SJSA1 (cell line): ENCODE measurements around the gene EFNA2. TPM values are rescaled to one million over a fixed set of nuclear protein-coding genes. Genes with fewer than 3 reads are reported as not detected.

ENCODE experiments used
- DNase-seq, 2 experiments: peaks; one replicate each; pipeline ENCODE4 v3.0.0-alpha.2; 2015 to 2020; ENCODE audit warnings: low spot score in 2 of 2, low read depth in 1 of 2
- H3K27ac ChIP-seq: fragments of 250-450 bp; sonication (Bioruptor Pico); 2 replicates; pipeline ENCODE4 v1.5.1; 2020; ENCODE audit warnings: mild to moderate bottlenecking, moderate library complexity
- H3K27me3 ChIP-seq: fragments of 250-450 bp; sonication (Bioruptor Pico); replicated peaks from 2 replicates; pipeline ENCODE4 v1.5.1; 2020; ENCODE audit warnings: mild to moderate bottlenecking, moderate library complexity
- H3K36me3 ChIP-seq: fragments of 250-450 bp; sonication (Bioruptor Pico); 2 replicates; pipeline ENCODE4 v1.5.1; 2020; ENCODE audit warnings: mild to moderate bottlenecking
- H3K4me1 ChIP-seq: fragments of 250-450 bp; sonication (Bioruptor Pico); replicated peaks from 2 replicates; pipeline ENCODE4 v1.6.1; 2021; ENCODE audit warnings: mild to moderate bottlenecking
- H3K4me3 ChIP-seq: fragments of 250-450 bp; sonication (Bioruptor Pico); 2 replicates; pipeline ENCODE4 v1.5.1; 2020; ENCODE audit warnings: mild to moderate bottlenecking
- H3K9me3 ChIP-seq: fragments of 250-450 bp; sonication (Bioruptor Pico); replicated peaks from 2 replicates; pipeline ENCODE4 v1.5.1; 2020; ENCODE audit warnings: mild to moderate bottlenecking
- total RNA-seq: library from RNA; depleted of rRNA; stranded (reverse); fragments of >200 nt; shearing (Covaris generic); gene quantifications from 2 replicates; pipeline ENCODE4 v1.2.3, GENCODE V29; 2014

Gene EFNA2
- total RNA-seq, 1 experiment from 2014 or later, result not detected

DNA sequence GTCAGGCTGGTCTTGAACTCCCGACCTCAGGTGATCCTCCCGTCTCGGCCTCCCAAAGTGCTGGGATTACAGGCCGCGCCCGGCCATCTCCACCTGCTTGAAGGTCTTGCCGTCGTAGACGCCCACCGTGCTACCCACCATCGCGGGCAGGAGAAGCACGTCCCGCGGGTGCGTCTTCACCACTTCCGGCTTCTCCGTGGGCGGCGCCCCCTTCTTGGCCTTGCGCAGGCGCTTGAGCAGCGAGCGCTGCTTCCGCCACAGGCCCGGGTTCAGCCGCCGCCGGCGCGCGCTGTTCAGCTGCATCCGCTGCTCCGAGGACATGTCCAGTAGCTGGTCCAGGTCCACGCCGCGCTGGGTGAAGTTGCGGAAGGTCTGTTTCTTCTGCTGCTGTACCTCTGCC is 21.6 kb downstream of the EFNA2 start:
- DNase-seq, result no peak
- peaks cover 10% of the 10 kb centered on the region; the same call in 1 of the 2 replicates for H3K27me3 ChIP-seq
- no peaks in the 10 kb centered on the region for H3K4me1 ChIP-seq
- no peaks in the 10 kb centered on the region for H3K36me3 ChIP-seq
- no peak overlapping the region for H3K4me3 ChIP-seq
- no peak overlapping the region for H3K27ac ChIP-seq
- H3K9me3 ChIP-seq, result no peaks in the 10 kb centered on the region

DNA sequence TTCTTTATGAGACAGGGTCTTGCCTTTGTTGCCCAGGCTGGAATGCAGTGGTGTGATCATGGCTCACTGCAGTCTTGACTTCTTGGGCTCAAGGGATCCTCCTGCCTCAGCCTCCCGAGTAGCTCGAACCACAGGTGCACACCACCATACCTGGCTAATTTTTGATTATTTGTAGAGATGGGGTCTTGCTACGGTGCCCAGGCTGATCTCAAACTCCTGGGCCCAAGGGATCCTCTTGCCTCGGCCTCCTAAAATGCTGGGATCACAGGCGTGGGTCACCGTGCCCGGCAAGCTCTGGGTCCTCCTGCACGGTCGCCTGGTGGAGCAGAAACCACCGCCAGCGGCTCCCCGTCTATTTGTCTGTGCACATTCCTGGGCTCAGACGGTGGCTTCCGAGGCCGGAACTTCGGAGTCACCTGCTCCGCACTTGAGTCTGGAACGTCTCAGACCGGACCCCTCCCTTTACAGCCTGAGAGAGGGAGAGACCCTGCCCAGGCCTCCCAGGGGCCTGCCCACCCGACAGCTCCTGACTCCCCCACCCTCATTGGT is 22.2 kb downstream of the EFNA2 start:
- Histone ChIP-seq H3K27ac (no peak overlapping the region), H3K36me3 (no peaks in the 10 kb centered on the region), H3K4me3 (no peak overlapping the region), H3K27me3 (peaks cover 10% of the 10 kb centered on the region; the same call in 1 of the 2 replicates), H3K9me3 (no peaks in the 10 kb centered on the region), H3K4me1 (no peaks in the 10 kb centered on the region)
- no peak for DNase-seq

DNA sequence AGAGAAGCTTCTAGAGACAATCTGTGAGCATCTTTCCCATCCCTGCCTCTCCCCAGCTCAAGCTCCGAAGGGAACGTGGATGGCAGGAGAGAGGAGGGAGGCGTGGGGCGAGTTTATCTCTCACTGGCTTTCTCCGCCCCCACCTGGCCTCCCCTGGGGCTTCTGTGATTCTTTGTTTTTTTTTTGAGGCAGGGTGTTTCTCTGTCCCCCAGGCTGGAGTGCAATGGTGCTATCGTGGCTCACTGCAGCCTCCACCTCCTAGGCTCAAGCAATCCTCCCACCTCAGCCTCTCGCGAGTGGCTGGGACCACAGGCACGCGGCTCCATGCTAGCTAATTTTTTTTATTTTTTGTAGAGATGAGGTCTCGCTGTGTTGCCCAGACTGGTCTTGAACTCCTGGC is 23.0 kb downstream of the EFNA2 start:
- Histone ChIP-seq H3K36me3 (no peaks in the 10 kb centered on the region), H3K27me3 (peaks cover 10% of the 10 kb centered on the region; the same call in 1 of the 2 replicates), H3K4me1 (peaks cover 3% of the 10 kb centered on the region), H3K4me3 (no peak overlapping the region), H3K27ac (no peak overlapping the region), H3K9me3 (no peaks in the 10 kb centered on the region)
- DNase-seq, result no peak

DNA sequence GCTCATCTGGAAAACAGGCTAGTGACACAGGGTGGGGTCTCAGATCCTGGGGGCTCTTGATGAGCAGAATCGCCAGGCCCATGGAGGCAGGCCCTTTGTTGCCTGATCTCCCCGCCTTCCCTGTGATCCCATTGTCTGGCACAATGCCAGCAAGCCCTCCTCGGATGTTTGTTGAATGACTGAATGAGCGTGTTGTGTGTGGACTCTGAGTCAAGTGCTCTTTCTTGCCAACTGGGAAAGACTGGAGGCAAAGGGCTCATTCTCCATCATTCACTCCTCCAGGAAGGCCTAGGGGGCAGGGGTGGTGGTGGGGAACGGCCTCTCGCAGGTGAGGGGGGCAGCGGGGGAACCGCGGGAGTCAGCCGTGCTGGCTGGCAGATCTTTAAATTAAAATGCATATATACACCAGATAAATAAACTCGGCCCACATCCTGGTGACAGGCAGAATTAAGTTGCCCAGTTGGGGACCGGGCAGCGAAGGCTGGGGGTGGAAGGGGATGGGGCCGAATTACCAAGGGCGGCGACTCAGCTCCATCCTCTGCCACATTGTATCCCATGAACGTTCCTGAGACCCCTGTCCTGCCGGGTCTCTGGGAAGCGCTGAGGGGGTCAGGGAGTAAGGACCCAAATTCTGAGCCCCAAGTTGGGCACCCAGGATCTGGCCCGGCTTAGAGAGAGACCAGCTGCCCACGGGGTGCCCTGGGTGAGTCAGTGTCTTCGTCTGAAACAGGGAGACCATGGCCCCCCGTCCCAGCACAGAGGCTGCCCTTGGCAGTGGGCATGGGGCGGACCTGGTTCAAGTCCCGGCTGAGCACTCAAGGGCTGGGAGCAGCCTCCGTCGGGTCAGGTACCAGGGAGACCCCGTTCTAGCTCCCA is 24.5 kb downstream of the EFNA2 start:
- H3K27ac ChIP-seq, result no peak overlapping the region
- no peaks in the 10 kb centered on the region; the same call in 1 of the 2 replicates for H3K9me3 ChIP-seq
- no peaks in the 10 kb centered on the region for H3K36me3 ChIP-seq
- no peak for DNase-seq
- no peak overlapping the region for H3K4me3 ChIP-seq
- H3K27me3 ChIP-seq, result peaks cover 13% of the 10 kb centered on the region
- H3K4me1 ChIP-seq, result peaks cover 3% of the 10 kb centered on the region

DNA sequence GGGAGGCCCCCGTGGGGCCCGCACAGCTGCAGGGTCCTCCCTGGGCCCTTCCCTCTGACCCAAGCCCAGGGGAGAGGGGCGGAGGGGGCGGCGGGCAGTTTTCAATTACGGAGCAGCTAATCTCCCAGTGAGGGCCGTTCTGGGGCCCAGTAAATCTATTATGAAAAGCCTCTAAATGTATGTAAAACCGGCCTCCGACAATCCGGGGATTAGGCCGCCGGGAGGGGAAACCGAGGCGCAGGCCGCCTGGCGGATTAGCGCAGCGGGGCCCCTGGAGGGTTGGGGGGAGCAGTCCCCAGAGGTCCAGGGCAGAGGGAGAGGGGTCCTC is 25.1 kb downstream of the EFNA2 start:
- Histone ChIP-seq H3K27me3 (peaks cover 19% of the 10 kb centered on the region), H3K4me1 (peaks cover 7% of the 10 kb centered on the region), H3K9me3 (no peaks in the 10 kb centered on the region; the same call in 1 of the 2 replicates), H3K27ac (no peak overlapping the region), H3K4me3 (no peak overlapping the region), H3K36me3 (no peaks in the 10 kb centered on the region)
- no peak for DNase-seq

DNA sequence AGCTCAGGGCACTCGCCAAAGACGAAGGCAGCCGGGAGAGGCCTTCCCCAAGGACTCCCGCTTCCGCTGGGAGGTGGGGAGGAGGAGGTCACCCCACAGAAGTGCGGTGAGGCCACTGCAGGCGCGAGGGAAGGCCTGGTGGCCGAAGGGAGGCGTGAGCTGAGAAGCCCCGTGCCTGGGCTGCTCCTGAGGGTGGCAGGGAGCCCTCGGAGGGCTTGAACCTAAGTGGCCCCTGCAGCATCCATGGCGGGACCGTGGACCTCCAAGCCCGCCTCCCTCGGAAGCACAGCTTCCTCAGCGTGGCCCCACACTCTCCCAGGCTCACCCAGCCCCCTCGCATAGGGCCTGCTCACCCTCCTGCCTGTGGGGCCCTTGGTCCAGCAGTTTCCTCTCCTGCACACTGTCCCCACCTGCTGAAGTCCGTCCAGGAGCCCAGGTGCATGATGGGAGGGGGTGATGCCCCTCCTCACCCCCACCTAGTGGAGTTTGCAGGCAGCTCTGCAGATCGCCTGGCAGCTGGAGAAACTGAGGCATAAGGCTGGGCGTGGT is 25.9 kb downstream of the EFNA2 start:
- no peak for DNase-seq
- H3K36me3 ChIP-seq, result no peaks in the 10 kb centered on the region
- H3K27me3 ChIP-seq, result peaks cover 27% of the 10 kb centered on the region
- H3K4me1 ChIP-seq, result peaks cover 9% of the 10 kb centered on the region
- H3K4me3 ChIP-seq, result no peak overlapping the region
- H3K9me3 ChIP-seq, result no peaks in the 10 kb centered on the region; the same call in 1 of the 2 replicates
- H3K27ac ChIP-seq, result no peak overlapping the region

DNA sequence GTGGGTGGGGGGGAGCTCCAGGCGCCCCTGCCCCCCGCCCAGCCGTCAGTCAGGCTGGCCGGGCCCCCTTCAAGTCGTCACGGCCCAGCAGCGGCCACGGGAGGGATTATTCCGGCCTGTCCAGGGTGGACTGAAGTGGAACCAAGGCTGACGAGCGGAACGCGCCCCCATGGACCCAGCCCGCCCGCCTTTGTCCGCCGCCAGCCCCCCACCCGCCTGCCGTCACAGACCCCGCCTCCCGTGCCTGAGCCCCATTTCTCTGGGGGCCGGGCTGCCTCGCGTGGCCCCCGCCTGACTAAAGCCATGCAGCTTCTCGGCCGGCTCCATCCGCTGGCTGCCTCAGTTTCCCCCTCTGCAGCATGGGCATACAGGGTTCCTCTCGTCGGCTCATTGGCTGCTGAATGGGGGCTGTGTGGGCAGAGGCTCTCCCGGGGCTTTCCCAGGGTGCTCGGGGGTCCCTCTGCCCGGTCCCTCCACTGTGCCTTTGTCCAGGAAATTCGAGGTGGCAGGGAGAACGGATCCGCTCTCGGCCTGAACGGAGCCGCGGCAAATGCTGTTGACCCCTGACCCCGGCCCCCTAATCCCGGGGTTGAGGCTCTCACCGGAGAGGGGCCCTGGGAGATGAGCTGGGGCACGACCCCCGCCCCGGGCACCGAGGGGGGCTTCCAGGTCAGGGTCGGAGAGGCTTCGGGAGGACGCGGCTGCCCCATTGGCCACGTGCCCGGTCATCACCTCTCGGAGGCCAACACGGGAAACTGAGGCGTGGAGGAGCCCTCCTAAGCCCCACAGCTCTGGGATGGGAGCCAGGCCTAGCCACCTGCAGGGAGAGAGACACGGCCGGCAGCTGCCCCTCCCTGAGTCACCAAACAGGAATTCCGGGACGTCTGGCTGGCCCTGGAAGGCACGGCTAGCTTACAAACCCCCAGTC is 27.4 kb downstream of the EFNA2 start:
- Histone ChIP-seq H3K27ac (no peak overlapping the region), H3K4me1 (peaks cover 9% of the 10 kb centered on the region), H3K27me3 (peaks cover 40% of the 10 kb centered on the region), H3K36me3 (no peaks in the 10 kb centered on the region), H3K9me3 (no peaks in the 10 kb centered on the region; the same call in 1 of the 2 replicates), H3K4me3 (no peak overlapping the region)
- peak in 1 of 2 experiments; percentile 60 for DNase-seq

DNA sequence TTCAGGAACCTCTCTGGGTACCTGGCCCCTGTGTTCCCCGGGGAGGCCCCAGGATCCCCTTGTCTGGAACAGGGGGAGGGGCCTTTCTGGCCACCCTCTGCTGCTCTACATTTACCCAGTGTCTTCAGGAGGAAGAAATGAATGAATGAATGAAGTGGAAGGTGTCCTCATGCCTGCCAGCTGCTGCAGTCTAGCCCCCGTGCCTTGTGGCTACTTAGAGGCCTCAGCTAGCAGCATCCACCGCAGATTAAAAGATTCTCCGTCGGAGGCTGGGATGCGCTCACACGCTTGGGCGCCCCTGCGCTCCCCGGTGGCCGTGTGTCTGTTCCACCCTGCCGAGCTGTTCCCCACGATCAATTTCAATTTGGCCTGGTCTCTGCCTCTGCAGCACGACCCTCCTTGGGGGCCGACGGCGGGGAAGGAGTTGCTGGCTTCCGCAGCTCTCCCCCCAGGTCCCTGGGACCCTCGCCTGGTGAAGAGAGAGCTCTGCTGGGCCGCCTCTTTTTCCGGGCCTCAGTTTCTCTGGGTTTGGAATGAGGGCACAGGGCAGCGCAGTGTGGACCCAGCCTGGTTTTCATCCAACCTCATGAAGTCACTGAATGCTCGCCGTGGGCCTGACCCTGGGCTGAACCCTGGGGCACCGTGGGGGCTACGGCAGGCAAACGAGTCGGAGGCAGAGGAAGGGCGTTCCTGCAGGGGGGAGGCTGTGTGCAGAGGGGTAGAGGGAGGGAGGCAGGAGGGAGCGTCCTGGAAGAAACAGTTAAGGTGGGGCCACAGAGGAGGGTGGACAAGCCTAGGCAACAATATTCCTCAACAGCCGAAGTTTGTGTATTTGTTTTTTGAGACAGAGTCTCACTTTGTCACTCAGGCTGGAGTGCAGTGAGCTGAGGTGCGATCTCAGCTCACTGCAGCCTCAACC is 28.3 kb downstream of the EFNA2 start:
- Histone ChIP-seq H3K27ac (no peak overlapping the region), H3K4me3 (no peak overlapping the region), H3K9me3 (no peaks in the 10 kb centered on the region; the same call in 1 of the 2 replicates), H3K4me1 (peaks cover 9% of the 10 kb centered on the region), H3K27me3 (peaks cover 41% of the 10 kb centered on the region), H3K36me3 (no peaks in the 10 kb centered on the region)
- no peak for DNase-seq

DNA sequence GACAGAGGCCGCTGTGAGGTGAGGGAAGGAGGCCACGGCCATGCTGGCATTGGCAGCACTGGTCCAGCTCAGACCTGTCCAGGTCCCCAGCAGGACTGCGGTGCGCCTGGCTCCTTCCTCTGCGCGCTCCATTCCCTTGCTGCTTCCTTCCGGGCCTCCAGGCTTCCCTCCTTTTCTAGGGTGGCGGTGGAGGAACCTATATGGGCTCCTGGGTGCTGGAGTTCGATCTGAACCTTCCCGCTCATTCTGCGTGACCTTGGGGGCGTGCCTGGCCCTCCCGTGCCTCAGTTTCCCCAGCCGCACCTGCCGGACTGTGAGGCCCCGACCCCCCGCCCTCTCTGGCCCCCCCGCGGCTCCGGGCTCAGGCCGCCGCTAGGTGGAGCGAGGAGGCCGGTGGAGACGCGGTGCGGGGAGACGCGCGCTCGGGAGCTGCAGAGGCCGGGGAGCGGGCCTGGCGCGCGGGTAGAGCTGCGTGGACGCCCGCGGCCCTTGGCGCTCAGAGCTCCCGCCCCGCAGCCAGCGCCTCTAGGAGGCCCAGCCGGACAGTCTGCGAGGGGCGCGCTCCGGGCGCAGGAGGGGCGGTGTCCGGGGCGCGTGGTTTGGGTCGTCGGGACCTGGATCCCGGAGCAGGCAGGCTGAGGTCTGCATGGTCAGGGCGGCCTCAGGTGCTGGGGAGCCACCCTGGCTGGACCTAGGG is 29.9 kb downstream of the EFNA2 start:
- H3K36me3 ChIP-seq, result no peaks in the 10 kb centered on the region
- H3K27ac ChIP-seq, result no peak overlapping the region
- peak in 1 of 2 experiments; percentile 40 for DNase-seq
- H3K4me3 ChIP-seq, result no peak overlapping the region; the same call in 1 of the 2 replicates
- H3K4me1 ChIP-seq, result peaks cover 9% of the 10 kb centered on the region
- H3K27me3 ChIP-seq, result peaks cover 33% of the 10 kb centered on the region
- H3K9me3 ChIP-seq, result no peaks in the 10 kb centered on the region; the same call in 1 of the 2 replicates

DNA sequence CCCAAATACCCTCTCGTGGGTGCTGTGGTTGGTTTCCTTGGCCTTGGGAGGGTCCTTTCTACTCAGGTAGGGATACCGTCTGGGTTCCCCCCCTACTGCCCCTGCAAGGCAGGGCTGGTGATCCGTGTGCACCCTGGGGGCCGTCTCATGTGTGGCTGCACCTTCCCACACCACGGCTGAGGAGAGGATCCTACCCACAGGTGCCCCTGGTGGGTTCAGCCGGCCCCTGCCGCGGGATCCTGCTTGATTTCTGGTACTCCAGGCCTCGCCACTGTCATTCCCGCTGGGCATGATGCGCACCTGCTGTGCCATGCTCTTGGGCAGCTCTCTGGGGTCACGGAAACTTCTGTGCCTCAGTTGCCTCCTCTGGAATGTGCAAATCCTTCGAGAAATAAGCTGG is 30.8 kb downstream of the EFNA2 start:
- Histone ChIP-seq H3K4me1 (peaks cover 9% of the 10 kb centered on the region), H3K4me3 (no peak overlapping the region), H3K36me3 (no peaks in the 10 kb centered on the region), H3K9me3 (no peaks in the 10 kb centered on the region; the same call in 1 of the 2 replicates), H3K27ac (no peak overlapping the region), H3K27me3 (peaks cover 33% of the 10 kb centered on the region)
- DNase-seq, result no peak

DNA sequence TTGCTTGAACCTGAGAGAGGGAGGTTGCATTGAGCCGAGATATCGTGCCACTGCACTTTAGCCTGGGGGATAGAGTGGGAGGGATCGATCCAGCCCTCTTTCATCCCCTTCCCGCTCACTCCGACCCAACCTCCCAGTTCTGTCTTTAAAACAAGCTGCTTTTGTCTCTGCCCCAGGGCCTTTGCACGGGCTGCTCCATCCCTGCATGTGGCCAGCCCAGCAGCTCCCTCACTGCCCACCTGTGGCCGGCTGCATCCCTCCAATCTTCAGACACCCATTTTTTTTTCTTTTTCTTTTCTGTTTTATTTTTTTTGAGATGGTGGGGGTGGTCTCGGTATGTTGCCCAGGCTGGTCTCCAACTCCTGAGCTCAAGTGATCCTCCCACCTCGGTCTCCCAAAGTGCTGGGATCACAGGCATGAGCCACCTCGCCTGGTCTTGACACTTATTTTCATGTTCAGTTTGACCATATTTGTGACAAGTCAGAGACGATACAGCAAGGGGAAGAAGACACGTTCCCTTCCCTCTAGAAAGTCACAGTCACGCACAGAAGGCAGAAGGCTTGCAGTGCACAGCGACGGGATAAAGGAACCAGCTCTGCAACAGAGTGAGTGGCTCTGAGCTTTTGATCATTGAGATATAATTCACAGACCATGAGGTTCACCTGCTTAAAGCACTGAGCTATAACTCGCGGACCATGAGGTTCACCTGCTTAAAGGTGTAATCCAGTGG is 31.8 kb downstream of the EFNA2 start:
- H3K27me3 ChIP-seq, result peaks cover 36% of the 10 kb centered on the region
- H3K36me3 ChIP-seq, result no peaks in the 10 kb centered on the region
- no peak overlapping the region for H3K4me3 ChIP-seq
- no peaks in the 10 kb centered on the region; the same call in 1 of the 2 replicates for H3K9me3 ChIP-seq
- H3K27ac ChIP-seq, result no peak overlapping the region
- DNase-seq, result no peak
- peaks cover 9% of the 10 kb centered on the region for H3K4me1 ChIP-seq
